ENCODE measurements around the gene PCCB.

- TF ChIP-seq CTCF (IDR thresholded peaks at IDR 0.05; ENCODE audit: low read depth, low read length) (no peak), EZH2phosphoT487 (IDR thresholded peaks at IDR 0.05; ENCODE audit: low read depth) (no peak)
Measured at GRCh38 chr3:136346486-136346885, 96.3 kb downstream of the PCCB start.

Measured in OCI-LY3 (cell line).